ENCODE data around the gene CENPB.

GRCh38 chr20:3764659-3765058 is 21.9 kb downstream of the CENPB start:
- TF ChIP-seq CTCF (IDR thresholded peaks at IDR 0.05; ENCODE audit: insufficient read depth, low read length) (no peak), REST (IDR thresholded peaks at IDR 0.05; ENCODE audit: insufficient replicate concordance, low read depth) (no peak), GABPA (IDR thresholded peaks at IDR 0.05; ENCODE audit: low read depth) (no peak), POLR2AphosphoS5 (IDR thresholded peaks at IDR 0.05; ENCODE audit: low read depth) (no peak), SPI1 (IDR thresholded peaks at IDR 0.05; ENCODE audit: borderline replicate concordance, low read depth) (no peak)

Data from HL-60 (cell line).